Measurements from ENCODE around the gene MRPS27. TPM values are rescaled to one million over a fixed set of nuclear protein-coding genes. Genes with fewer than 3 reads are reported as not detected.

MRPS27 gene
- total RNA-seq, 4 donors from 2014 or later: 20.8 to 39.6 (median 24.7) TPM

DNA sequence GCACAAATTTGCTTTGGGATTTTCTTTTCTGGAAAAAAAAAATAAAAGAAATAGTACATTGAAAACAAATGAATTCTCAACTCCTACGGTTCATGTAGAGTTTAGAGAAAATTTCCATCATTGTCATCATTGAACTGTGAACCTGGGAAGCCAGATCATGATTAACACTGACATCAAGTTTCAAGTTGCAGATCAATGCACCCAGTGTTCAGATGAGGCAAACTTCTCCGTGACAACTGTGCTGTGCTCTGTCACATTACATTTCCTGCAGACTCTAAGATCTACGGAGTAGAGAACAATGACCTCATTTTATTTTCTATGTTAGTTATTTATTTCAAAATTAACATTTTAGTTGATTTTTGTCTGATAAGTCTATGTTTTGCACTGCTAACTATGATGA, 113.0 kb downstream of the MRPS27 start:
- H3K9me3 ChIP-seq: no peaks in the 10 kb centered on the region
- H3K4me1 ChIP-seq: no peaks in the 10 kb centered on the region
- H3K4me3 ChIP-seq: no peak overlapping the region
- no peak for TF ChIP-seq POLR2A (IDR thresholded peaks at IDR 0.05)
- TF ChIP-seq, protein P1, sequence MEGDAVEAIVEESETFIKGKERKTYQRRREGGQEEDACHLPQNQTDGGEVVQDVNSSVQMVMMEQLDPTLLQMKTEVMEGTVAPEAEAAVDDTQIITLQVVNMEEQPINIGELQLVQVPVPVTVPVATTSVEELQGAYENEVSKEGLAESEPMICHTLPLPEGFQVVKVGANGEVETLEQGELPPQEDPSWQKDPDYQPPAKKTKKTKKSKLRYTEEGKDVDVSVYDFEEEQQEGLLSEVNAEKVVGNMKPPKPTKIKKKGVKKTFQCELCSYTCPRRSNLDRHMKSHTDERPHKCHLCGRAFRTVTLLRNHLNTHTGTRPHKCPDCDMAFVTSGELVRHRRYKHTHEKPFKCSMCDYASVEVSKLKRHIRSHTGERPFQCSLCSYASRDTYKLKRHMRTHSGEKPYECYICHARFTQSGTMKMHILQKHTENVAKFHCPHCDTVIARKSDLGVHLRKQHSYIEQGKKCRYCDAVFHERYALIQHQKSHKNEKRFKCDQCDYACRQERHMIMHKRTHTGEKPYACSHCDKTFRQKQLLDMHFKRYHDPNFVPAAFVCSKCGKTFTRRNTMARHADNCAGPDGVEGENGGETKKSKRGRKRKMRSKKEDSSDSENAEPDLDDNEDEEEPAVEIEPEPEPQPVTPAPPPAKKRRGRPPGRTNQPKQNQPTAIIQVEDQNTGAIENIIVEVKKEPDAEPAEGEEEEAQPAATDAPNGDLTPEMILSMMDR (IDR thresholded peaks at IDR 0.05): no peak
- DNase-seq: no peak
- H3K27me3 ChIP-seq: no peaks in the 10 kb centered on the region
- peaks cover 0 to 7% (median 0%) of the 10 kb centered on the region in 3 donors for H3K36me3 ChIP-seq
- no peak overlapping the region for H3K27ac ChIP-seq

GRCh38 chr5:72206160-72206559, 113.9 kb downstream of the MRPS27 start:
- no peak for DNase-seq
- TF ChIP-seq, protein P1 (IDR thresholded peaks at IDR 0.05): no peak
- TF ChIP-seq POLR2A (IDR thresholded peaks at IDR 0.05): no peak
- Histone ChIP-seq H3K36me3 (peaks cover 0 to 7% (median 0%) of the 10 kb centered on the region in 3 donors), H3K4me1 (no peaks in the 10 kb centered on the region), H3K27me3 (no peaks in the 10 kb centered on the region), H3K9me3 (no peaks in the 10 kb centered on the region), H3K27ac (no peak overlapping the region), H3K4me3 (no peak overlapping the region)

GRCh38 chr5:72205431-72206009, 114.5 kb downstream of the MRPS27 start:
- Histone ChIP-seq H3K36me3 (peaks cover 0 to 7% (median 0%) of the 10 kb centered on the region in 3 donors), H3K27me3 (no peaks in the 10 kb centered on the region), H3K9me3 (no peaks in the 10 kb centered on the region), H3K27ac (no peak overlapping the region), H3K4me1 (no peaks in the 10 kb centered on the region), H3K4me3 (no peak overlapping the region)
- DNase-seq: no peak
- TF ChIP-seq, protein P1 (IDR thresholded peaks at IDR 0.05): no peak
- no peak for TF ChIP-seq POLR2A (IDR thresholded peaks at IDR 0.05)

DNA sequence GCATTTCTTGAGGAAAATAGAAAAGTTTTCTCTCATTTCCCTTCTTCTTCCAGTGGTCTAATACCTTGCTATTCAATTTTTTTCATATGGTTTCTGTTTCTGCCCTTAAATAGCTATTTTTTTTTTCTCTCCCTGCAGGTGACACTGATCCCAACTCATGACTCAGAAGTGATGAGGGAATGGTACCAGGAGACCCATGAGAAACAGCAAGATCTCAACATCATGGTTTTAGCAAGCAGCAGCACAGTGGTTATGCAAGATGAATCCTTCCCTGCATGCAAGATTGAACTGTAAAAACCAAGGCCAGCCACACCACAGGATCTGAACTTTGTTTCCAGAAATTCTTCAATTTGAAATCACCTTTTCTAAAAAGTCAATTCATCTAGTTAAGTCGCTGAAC, 115.1 kb downstream of the MRPS27 start:
- Histone ChIP-seq H3K4me1 (no peaks in the 10 kb centered on the region), H3K36me3 (peaks cover 0 to 7% (median 0%) of the 10 kb centered on the region in 3 donors), H3K27ac (no peak overlapping the region), H3K27me3 (no peaks in the 10 kb centered on the region), H3K9me3 (no peaks in the 10 kb centered on the region), H3K4me3 (no peak overlapping the region)
- TF ChIP-seq, protein P1 (IDR thresholded peaks at IDR 0.05): no peak
- no peak for DNase-seq

- TF ChIP-seq POLR2A (IDR thresholded peaks at IDR 0.05): no peak
- TF ChIP-seq, protein P1 (IDR thresholded peaks at IDR 0.05): no peak
- peaks cover 0 to 7% (median 0%) of the 10 kb centered on the region in 3 donors for H3K36me3 ChIP-seq
- DNase-seq: no peak
These were observed 116.7 kb downstream of the MRPS27 start for GRCh38 chr5:72203251-72203845.

More at GRCh38 chr5:72203251-72203845, 116.7 kb downstream of the MRPS27 start:
- no peaks in the 10 kb centered on the region for H3K9me3 ChIP-seq
- no peak overlapping the region for H3K27ac ChIP-seq
- no peak overlapping the region for H3K4me3 ChIP-seq
- H3K27me3 ChIP-seq: no peaks in the 10 kb centered on the region
- H3K4me1 ChIP-seq: no peaks in the 10 kb centered on the region

Measured in Peyer's patch (tissue), 4 donors.